NCI-H2081 treated with DMSO at 0.1 percent for 48 hours (cell line): Measurements from ENCODE around the gene PITPNB.

Experiments used
- DNase-seq: peaks from one replicate; lab custom pipeline; 2025; lab: John Stamatoyannopoulos, UW

PITPNB gene

DNA sequence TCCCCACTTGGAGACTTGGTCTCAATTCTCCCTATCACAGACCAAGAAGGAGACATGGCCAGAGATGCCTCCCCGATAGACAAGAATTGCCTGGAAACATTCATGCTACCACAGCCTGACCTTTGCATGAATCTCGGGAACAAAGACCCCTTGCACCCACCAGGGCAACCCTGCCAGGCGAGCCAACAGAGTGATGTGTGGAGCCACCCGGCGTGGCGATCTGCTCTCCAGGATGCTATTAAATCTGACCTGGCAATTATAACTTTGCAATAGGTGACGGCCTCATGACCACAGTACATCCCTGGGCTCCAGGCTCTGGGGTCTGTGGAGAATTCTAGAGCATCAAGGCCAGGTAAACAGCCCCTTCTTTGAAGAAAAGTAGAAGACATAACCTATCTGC lies 86.5 kb downstream of the PITPNB start:
- DNase-seq = no peak

DNA sequence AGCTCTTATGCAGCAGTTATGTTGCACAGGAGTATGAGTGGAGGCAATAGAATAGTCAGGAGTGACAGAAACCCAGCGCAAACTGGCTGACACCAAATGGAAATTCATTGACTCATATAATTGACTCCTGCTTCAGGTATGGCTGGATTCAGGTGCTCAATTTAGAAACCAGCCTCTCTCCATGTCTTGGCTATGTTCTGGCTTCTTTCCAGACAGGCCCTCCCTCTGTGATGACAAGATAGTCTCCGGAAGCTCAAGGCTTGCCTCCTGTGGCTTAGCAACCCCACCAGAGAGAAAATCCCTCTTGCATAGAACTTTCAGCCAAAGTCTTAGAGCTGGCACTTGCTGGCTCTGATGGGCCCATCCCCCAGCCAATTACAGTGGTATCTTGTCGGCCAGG lies 89.4 kb downstream of the PITPNB start:
- DNase-seq = no peak

DNA sequence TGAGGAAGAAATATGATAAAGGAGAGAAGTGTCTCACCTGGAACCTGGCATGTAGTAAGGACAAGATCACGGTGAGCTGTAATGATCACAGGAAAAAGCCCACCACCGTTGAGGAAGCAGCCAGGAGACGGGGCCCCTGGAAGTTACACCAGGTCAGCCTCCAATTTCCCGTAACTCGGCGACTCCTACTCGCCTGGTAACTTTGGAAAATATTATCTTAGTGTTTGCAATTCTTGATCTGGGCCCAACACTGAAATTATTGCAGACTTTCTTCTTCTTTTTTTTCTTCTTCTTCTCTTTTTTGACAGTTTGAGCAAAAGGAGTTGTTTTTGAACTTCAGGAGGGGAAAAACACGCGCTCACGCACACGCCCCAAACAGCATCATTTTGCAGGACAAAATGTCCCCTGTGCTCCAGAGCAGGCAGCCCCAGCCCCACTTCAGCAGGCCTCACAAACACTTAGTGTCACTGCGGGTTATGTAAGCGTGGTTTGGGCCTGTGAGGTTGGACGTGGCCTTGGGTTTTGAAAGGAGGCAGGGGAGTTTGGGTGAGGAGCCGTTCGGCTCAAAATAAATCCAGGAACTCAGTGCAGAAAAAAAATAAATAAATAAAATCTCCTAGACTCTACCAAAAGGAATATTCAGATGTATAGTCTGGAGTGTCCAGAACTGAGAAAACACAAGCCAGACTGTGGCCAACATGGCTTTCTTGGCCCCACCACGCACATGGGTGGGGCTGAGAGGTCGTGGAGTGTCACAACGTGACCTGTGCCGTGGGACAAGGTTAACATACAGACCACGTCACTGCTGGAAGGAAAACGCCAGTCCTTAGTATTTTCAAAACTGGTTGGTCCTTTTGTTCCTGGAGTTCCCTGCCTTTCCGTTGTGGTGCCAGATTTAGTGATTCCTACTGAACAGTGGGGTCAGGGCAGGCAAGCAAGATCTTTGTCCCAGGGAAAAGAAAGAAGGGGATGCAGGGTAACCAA lies 91.2 kb downstream of the PITPNB start:
- DNase-seq = no peak

GRCh38 chr22:27825174-27825573 lies 93.9 kb downstream of the PITPNB start:
- DNase-seq = no peak

GRCh38 chr22:27823221-27823620 lies 95.8 kb downstream of the PITPNB start:
- no peak for DNase-seq

DNA sequence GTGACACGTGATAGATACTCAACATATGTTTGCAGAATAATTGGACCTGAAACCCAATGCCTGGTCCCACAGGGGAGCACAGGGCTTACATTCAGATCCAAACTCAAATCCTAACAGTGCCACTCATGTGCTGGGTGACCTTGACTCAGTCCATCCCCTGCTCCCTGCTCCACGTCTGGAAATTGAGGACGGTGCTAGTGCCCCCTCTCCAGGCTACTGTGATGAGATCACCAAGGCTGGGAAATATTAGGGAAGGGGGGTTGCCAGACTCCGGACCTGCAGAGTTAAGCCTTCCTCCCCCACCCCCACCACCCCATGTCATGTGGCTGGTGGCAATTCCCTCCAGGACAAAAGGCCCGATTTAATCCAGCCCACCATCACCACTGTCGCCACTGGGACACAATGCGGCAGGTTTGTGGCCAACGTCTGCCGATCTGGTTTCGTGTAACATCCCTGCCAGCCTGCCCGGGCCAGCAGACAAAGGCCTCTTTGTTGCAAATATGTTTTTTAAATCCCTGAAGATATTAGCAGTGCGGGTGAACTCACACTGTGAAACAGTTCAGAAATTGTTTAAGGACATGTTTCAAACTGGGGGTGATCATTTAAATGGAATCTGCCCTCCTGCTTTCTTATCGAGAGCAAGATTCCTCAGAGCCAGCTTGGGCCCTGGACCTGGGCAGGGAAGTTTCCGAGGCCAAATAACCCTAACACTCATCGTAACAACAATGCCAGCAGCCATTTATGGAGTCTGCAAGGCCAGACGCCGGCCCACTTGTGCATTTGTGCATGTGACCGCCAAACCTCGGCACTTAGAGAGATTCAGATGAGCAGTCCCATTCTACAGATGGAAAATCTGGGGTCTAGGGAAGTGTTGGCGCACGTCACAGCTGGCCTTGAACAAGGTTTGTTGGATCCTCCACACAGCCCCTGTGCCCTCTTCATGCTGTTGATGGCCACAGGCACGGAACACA lies 97.9 kb downstream of the PITPNB start:
- DNase-seq = no peak

- DNase-seq = no peak
Observed at GRCh38 chr22:27816552-27816951, 102.5 kb downstream of the PITPNB start.

GRCh38 chr22:27815826-27816530 lies 103.1 kb downstream of the PITPNB start:
- DNase-seq = no peak

DNA sequence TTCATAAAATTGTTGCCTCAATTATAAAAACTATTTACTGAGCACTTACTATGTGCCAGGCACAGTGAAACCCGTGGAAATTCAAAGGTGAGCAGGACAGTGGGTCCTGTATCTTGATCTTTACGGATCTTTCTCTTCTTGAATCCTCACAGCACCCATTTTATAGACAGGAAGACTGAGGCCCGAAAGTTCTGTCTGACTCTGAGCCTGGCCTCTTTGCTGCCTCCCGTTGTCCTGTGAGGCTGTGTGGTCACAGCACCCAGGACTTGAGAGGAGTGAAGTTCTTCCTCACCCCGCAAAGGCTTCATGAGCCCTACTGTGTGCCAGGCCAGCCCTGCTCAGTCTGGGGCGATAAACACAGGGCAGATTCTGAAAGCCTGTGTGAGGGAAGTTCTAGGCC lies 104.1 kb downstream of the PITPNB start:
- no peak for DNase-seq

- DNase-seq = no peak
Observed at GRCh38 chr22:27811778-27812177, 107.3 kb downstream of the PITPNB start.

DNA sequence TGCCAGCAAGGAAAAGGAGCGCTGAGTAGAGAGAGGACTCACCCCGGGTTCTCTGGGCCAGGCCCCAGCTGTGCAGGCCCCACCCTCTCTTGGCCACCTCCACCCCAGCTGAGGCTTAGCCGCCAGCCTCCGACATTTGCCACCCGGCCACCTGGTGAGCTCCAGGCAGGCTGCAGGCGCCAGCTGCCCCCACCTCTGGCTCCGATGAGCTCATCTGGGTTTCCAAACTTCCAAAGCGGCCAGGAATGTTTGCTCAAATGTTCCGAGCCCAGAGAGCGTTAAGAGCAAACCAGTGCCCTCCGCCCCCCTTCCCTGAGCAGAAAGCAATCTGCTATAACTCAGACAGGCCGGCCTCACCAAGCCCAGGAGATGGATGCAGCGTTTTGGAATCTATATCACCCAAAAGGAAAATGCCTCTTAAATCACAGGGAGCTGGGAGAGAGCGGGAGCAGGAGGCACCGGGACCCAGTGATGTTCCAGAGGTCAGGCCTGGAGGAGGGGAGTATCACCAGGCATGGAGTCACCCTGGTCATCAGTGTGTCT lies 108.4 kb downstream of the PITPNB start:
- DNase-seq = no peak

GRCh38 chr22:27809700-27810608 lies 109.1 kb downstream of the PITPNB start:
- no peak for DNase-seq

- DNase-seq = no peak
Observed at GRCh38 chr22:27809226-27809603, 109.8 kb downstream of the PITPNB start.

DNA sequence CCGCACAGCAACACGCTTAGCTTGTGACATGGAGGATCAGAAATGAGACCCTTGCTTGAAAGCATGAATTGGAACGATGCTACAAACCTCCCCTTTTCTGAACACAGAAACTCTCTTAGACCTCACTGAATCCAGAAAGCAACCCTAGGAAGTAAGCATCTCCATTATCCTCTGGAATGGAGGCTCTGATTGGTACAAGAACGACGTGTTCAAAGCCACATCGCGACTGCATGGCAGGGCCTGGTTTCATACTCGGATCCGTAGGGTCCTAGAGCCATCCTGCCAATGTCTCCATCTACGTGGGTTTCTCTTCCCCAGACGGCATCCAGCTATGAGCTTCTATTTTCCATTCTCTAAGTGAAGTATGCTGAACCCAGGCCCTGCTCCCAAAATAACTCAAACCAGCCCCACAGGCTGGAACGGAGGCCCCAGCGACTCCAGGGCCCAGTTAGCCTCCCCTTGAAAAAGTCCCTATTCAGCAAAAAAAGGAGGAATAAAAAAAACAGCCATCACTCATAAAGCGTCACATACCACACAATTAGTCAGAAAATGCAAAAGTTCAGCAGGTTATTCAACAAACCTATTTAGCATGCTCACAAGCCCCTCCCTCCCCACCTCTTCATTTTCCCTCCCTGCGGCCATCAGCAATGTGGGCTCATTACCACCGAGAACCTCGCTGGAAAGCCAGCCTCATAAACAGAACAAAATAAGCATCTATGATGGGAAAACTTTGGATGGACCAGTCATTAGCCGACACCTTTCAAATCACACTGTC lies 110.4 kb downstream of the PITPNB start:
- DNase-seq = no peak

GRCh38 chr22:27805841-27806240 lies 113.2 kb downstream of the PITPNB start:
- DNase-seq = no peak

- DNase-seq = no peak
Observed at GRCh38 chr22:27804470-27805297, 114.4 kb downstream of the PITPNB start.

DNA sequence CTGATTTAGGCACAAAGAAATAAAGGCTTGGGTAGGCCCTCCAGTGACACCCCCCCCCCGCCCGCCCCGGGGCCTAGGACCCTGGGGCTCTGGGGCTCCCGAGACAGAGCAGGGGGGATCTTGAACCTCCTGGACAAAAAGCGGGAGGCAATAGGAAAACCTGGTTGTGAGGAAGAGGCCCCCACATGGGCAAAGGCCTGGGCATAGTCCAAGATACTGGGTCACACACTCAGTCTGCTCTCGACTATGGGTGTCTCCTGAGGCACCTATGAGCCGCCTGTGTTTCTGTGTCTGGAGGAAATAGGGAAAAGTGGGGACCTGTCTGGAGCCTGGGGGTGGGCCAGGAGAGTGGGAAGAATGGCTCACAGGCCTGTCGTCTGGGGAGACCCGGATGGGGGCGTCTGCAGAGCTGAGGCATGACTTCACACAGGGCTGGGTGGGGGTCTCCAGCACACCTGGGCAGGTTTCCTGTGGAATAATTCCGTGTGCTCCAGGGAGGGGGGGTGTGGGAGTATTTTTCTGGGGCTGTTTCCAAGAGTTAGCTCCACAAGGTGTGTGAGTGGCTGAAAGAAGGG lies 115.1 kb downstream of the PITPNB start:
- no peak for DNase-seq

GRCh38 chr22:27802346-27803073 lies 116.5 kb downstream of the PITPNB start:
- no peak for DNase-seq
